NT2/D1 (cell line): ENCODE measurements around the gene ARL16.

Experiments
- SUZ12 ChIP-seq: IDR thresholded peaks from 2 replicates; pipeline ENCODE4 v1.6.1; 2011; ENCODE audit not compliant: insufficient read length, insufficient read depth; ENCODE audit errors: extremely low read depth
- YY1 ChIP-seq: IDR thresholded peaks from 2 replicates; pipeline ENCODE4 v1.6.1; 2011; ENCODE audit not compliant: insufficient read length, insufficient read depth
- ZNF274 ChIP-seq: IDR thresholded peaks from 2 replicates; pipeline ENCODE4 v1.6.1; 2011; ENCODE audit warnings: mild to moderate bottlenecking, low read depth, low read length

DNA sequence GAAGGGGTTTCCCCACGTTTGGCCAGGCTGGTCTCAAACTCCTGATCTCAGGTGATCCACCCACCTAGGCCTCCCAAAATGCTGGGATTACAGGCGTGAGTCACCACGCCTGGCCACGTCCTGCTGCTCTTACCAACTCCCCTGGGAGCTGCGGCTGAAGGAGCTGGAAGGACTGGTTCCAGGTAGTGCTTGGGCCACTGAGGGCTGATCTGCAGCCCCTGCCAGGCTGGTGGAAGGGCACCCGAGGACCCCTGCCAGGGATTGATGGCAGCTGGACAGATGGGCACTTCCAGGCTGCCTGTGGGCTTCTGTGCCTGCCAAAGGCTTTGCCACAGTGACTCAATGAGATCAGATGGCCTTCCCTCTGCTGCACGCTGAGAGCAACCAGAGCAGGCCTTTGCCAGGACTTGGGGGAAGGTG lies 19.5 kb downstream of the ARL16 start:
- TF ChIP-seq YY1 (no peak), ZNF274 (no peak), SUZ12 (no peak)
